Skin epidermis (tissue), 12 donors: ENCODE data around the gene NCAPD3.
"Not testable (repeated sequence)": the region's sequence is repeated elsewhere in the genome, so short reads cannot be mapped to it uniquely, and the experiment has no call there.

Source experiments
- H3K27ac ChIP-seq, 21 experiments: fragments of 200-600 bp; sonication (generic) in 11 of 21; one replicate each; pipeline ENCODE4 v1.5.0; 2020; ENCODE audit warnings: mild to moderate bottlenecking in 3 of 21, inconsistent platforms in 2 of 21, moderate library complexity in 2 of 21
- H3K4me3 ChIP-seq, 7 experiments: fragments of 200-600 bp; sonication (generic) in 2 of 7; one replicate each; pipeline ENCODE4 v1.5.0; 2020; ENCODE audit warnings: inconsistent platforms in 2 of 7, mild to moderate bottlenecking in 2 of 7, moderate library complexity in 1 of 7

The NCAPD3 gene

GRCh38 chr11:134113787-134114186 is 110.0 kb downstream of the NCAPD3 start:
- not testable (repeated sequence) for H3K27ac ChIP-seq

DNA sequence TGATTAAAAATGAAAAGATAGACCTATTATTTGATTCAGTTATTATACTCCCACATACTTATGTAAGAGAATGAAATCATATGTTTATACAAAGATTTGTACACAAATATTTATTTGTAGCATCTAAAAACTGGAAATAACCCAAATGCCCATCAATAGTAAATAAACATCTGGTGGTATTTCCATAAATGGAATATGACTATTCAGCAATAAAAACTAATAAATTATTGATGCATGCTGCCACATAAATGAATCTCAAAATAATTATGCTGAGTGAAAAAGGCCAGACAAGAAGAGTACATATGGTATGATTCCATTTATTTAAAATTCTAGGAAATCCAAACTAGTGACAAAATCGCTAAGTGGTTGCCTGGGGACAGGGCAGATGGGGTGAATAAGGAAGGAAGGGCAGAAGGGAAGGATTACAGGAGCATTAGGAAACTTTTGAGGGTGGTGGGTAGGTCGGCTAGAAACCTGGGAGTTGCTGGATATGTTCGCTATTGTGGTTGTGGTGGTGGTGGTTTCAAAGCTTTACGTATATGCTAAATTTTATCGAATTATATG is 113.4 kb downstream of the NCAPD3 start:
- Histone ChIP-seq H3K27ac (no peak overlapping the region), H3K4me3 (no peak overlapping the region)

More at GRCh38 chr11:134113787-134114186, 110.0 kb downstream of the NCAPD3 start:
- H3K4me3 ChIP-seq, result not testable (repeated sequence)
